Measurements from ENCODE around the gene XRRA1. TPM values are rescaled to one million over a fixed set of nuclear protein-coding genes. Genes with fewer than 3 reads are reported as not detected.
A peak's percentile ranks its signal among the peaks of the same experiment; 100 is the strongest.

Gene XRRA1
- total and polyA plus RNA-seq, 2 of the 13 experiments (the other 11 are each of a cell fraction or from before 2014, with no cell fraction given), result 7.6 to 10.5 TPM

- TF ChIP-seq NR2F1 (CRISPR knock-in tag; IDR thresholded peaks at IDR 0.05) (no peak), ZNF180 (CRISPR knock-in tag; IDR thresholded peaks at IDR 0.05; ENCODE audit: borderline replicate concordance, low read depth) (no peak), ZSCAN31 (CRISPR knock-in tag; IDR thresholded peaks at IDR 0.05; ENCODE audit: low read depth) (peak; percentile 93), KLF9 (CRISPR knock-in tag; IDR thresholded peaks at IDR 0.05; ENCODE audit: low read depth) (no peak), FOSL1 (CRISPR knock-in tag; IDR thresholded peaks at IDR 0.05; ENCODE audit: borderline replicate concordance) (no peak), NFYC (CRISPR knock-in tag; IDR thresholded peaks at IDR 0.05) (peak; percentile 96), ZNF18 (CRISPR knock-in tag; IDR thresholded peaks at IDR 0.05; ENCODE audit: insufficient replicate concordance) (peak; percentile 88), TP53 (CRISPR knock-in tag; conservative IDR thresholded peaks at IDR 0.05) (peak; percentile 35; the same call in 1 of the 2 replicates), ZNF598 (CRISPR knock-in tag; IDR thresholded peaks at IDR 0.05; ENCODE audit: borderline replicate concordance) (peak; percentile 37; the same call in 1 of the 2 replicates), MLX (CRISPR knock-in tag; IDR thresholded peaks at IDR 0.05) (peak; percentile 27), ZNF564 (CRISPR knock-in tag; IDR thresholded peaks at IDR 0.05) (no peak; the same call in 1 of the 2 replicates), CSRNP1 (CRISPR knock-in tag; IDR thresholded peaks at IDR 0.05) (peak; percentile 97), ZFP1 (CRISPR knock-in tag; IDR thresholded peaks at IDR 0.05) (no peak), ZNF138 (CRISPR knock-in tag; IDR thresholded peaks at IDR 0.05; ENCODE audit: low read depth) (0 out of 2 replicates have a peak, but pooled peaks have one; percentile 58), ELF1 (CRISPR knock-in tag; IDR thresholded peaks at IDR 0.05) (peak; percentile 77), THAP8 (CRISPR knock-in tag; IDR thresholded peaks at IDR 0.05; ENCODE audit: borderline replicate concordance) (peak; percentile 85; the same call in 1 of the 2 replicates), HNF1B (CRISPR knock-in tag; IDR thresholded peaks at IDR 0.05) (peak; percentile 96), ZSCAN25 (CRISPR knock-in tag; IDR thresholded peaks at IDR 0.05) (no peak; the same call in 1 of the 2 replicates), CHD4 (IDR thresholded peaks at IDR 0.05; ENCODE audit: borderline replicate concordance, low read length) (no peak), ZNF788 (CRISPR knock-in tag; IDR thresholded peaks at IDR 0.05; ENCODE audit: borderline replicate concordance) (peak; percentile 96; the same call in 1 of the 2 replicates), ZNF460 (CRISPR knock-in tag; IDR thresholded peaks at IDR 0.05; ENCODE audit: borderline replicate concordance) (no peak)
Observed at GRCh38 chr11:74948898-74949752, at the start of gene XRRA1, which contains the start of gene SPCS2 (continued).
